GM10847 (cell line): ENCODE results near the gene ENOX1.

ENCODE experiments used
- POLR2A ChIP-seq: IDR thresholded peaks from 2 replicates; pipeline ENCODE4 v1.6.1; 2011; ENCODE audit not compliant: insufficient read length; ENCODE audit errors: extremely low read depth

The ENOX1 gene

GRCh38 chr13:43516401-43516833 is 270.4 kb downstream of the ENOX1 start:
- no peak for TF ChIP-seq POLR2A

DNA sequence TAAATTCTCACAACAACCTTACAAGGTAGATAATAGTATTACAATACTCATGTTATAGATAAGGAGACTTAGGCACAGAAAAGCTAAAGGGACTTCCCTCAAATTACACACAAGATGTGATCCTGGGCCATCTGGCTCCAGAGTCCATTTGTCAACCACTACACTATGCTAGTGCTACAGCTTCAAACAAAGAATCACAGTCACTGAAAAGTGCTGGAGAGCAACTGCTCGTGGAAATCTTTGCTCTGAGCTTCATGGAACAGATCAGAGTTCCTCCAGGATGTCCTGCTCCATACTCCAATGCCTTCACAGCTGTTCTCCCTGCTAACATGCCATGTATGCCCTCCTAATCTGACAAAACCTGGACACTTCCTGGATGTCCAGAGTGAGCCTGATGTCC is 271.2 kb downstream of the ENOX1 start:
- TF ChIP-seq POLR2A: no peak

DNA sequence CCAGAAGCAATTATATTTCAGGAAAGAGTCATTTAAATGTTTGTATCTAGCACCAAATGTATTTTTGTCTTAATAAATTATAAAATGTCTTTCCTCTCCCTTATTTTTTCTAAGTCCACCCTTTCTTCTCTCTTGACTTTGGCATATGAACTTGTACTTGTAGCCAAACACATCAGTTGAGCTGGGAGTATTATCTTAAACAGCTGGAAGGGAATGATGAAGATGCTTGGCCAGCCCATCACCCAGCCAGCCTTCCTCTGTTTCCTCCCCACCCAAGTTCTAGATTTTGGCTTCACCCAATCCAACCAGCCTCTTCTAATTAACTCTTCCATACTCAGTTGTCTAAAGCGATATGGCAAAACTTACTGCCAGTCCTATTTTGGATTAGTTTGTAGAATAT is 272.5 kb downstream of the ENOX1 start:
- no peak for TF ChIP-seq POLR2A

DNA sequence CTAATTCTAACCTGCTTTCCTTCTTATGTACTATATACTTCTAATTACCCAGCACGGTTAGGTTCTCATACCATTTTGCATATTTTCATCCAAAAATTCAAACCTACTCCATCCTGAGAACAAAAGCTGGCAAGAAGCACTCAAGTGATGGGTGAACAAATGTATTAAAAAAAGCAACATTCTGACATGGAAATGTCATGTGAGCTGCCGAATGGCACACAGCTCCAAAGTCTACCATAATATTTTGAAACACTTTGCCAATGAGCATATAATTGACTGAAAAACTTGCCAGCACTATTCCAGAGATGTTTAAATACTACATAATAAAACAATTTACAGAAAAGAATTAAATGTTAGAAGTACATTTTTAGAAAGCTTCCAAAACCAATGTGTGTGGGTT is 274.6 kb downstream of the ENOX1 start:
- no peak for TF ChIP-seq POLR2A

DNA sequence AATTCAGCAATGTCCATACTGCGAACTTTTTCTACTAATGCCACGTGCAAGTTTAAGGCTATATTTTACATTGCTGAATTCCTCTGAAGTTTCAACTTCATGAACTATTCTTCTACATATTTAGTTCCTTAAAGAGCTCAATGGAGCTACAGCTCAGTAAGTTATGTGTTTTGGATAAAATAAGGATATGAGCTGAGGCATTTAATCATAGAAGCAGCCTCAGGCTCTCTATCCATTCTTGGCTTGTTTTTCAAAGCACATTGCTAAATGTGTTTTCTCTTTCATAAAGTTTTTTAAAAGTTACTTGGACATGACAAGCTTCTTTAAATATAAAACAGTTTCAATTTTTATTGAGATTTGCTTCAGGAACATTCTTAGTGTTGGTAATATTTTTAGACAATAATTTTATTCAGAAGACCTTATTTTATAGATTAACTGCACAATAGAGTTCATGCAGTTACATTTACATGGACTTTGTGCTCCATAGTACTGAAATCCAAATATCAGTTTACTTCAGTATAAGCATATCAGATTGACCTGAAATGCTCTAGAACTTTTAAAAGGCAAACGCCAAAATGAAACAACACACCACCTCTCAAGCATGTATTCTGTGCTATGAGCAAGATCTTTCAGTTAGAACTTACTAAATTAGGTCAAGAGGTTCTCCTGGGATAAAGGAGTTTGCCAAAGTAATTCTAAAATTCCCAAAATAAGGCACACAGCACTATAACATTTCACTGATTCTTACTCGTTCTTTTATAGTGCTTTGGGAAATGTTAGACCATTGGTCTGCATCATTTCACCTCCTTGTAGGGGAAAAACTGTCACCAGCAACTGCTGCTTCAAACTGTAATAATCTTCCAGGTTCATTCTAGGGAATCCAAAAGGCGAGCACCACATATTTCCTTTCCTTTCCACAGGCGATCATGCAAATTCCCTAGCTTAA is 275.5 kb downstream of the ENOX1 start:
- TF ChIP-seq POLR2A: no peak

DNA sequence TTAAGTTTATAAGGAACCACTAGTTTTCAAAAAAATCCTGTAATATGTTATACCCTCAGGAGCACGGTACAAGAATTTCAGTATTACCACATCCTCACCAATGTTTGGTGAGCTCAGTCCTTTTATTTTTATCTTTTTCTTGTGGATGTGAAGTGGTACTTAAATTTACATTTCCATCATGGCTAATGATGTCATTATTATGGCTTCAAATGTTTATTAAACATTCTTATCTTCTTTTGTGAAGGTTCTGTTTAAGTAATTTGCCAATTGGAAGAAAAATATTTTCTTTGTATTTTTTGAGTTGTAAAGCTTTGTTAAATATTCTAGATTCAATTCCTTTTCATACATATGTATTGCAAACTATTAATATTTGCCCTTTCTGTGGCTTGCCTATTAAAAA is 291.0 kb downstream of the ENOX1 start:
- no peak for TF ChIP-seq POLR2A

DNA sequence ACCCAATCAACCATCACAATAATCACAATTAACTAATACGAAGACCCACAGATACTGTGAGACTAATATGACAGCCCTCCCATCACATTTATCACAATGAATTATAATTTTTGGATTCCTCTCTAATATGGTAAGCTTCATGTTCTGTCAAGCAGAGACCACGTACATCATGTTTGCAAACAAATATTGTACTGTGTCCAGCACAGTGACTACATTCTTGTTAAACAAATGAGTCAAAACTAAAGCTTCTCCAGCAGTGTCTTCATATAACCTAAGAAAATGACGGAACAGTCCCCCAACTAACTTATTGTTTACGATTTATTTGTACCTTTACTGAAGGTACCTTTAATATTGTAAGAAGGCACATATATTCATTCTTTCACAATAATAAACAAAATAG is 292.6 kb downstream of the ENOX1 start:
- no peak for TF ChIP-seq POLR2A

- TF ChIP-seq POLR2A: no peak
These were observed 293.2 kb downstream of the ENOX1 start for GRCh38 chr13:43493496-43494000.

GRCh38 chr13:43492745-43493144 is 294.0 kb downstream of the ENOX1 start:
- TF ChIP-seq POLR2A: no peak

GRCh38 chr13:43492311-43492710 is 294.5 kb downstream of the ENOX1 start:
- TF ChIP-seq POLR2A: no peak

- TF ChIP-seq POLR2A: no peak
These were observed 297.5 kb downstream of the ENOX1 start for GRCh38 chr13:43489233-43489632.

GRCh38 chr13:43487885-43488284 is 298.9 kb downstream of the ENOX1 start:
- TF ChIP-seq POLR2A: no peak

GRCh38 chr13:43487461-43487860 is 299.3 kb downstream of the ENOX1 start:
- TF ChIP-seq POLR2A: no peak

DNA sequence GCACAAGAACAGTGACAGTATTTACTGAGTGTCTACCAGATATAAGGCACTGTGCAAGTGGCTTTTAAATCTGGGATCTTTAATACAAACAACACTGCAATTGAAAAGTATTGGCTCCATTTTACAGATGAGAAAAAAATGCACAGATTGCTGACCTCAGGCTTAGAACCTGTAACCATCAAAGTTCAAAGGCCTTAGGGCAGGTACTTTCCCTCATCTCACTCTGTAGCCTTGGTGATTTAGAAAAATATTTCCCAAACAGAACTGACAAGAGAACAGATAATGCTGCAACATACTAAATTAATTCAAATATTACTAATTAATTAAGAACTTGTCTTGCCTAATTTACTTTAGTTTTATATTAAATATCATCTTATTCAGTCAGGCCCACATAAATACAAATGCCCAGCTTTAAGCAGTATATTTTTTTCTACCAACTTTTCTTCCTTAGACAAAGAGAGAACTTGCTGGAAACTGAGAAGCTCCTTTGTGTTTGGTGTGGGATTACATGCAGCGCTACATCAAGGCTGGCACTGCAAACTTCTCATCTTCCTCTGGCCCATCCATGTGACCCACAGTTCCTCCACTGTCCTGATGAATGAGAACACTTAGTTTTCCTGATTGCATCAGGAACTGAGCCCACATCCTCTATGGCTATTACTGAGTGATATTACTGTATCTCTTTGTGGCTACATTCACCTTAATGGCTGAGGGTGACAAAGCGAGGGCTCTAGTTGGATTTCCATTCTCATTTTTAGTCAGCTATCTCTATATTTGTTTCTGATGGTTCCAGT is 302.1 kb downstream of the ENOX1 start:
- TF ChIP-seq POLR2A: no peak

DNA sequence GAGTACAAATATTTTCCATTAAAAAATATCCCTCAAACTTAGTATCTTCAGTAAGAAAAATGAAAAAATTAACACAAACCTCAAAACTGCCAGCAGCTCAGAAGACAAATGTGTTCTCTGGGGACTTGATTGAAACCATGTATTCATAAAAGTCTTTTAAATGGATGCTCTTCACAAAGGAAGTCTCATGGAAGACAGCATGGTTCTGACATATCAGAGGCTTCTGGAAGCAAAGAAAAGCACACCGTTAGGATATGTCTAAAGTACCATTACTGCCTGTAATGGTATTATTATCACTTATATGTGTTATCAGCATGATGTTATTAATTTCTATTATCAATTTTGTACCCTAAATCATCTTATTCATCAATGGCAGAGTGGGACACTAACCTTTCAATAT is 302.8 kb downstream of the ENOX1 start:
- no peak for TF ChIP-seq POLR2A

GRCh38 chr13:43482641-43483040 is 304.1 kb downstream of the ENOX1 start:
- no peak for TF ChIP-seq POLR2A

DNA sequence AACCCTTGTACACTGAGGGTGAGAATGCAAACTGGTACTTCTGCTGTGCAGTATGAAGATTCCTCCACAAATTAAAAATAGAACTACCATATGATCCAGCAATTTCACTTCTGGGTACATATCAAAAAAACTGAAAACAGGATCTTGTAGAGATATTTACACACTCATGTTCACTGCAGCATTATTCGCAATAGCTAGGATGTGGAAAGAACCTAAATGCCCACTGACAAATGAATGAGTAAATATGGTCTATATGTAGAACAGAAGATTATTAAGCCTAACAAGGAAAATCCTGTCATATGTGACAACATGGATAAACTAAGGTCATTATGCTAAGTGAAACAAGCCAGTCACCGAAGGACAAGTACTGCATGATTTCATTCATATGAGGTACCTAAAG is 304.7 kb downstream of the ENOX1 start:
- TF ChIP-seq POLR2A: no peak

DNA sequence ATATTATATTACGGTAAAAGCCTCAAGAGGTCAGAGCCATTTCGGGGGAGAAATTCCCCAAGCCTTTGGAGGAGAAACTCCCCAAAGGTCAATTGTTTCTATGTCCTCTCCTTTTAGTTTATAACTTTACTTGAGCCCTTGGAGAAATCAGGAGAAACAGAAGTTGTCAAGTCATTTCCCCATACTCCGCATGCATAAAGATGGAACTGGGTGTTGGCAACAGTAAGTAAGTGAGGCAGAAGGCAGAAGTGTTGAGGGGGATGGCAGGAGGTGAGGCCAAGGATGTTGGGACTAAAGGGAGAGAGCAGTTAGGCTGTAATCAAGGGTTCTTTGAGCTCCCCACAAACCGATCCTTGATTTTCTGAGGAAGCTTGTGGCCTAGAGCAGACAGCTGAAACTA is 307.9 kb downstream of the ENOX1 start:
- TF ChIP-seq POLR2A: no peak
